Astrocyte of the hippocampus (primary cell): ENCODE measurements around the gene OBSCN.

Experiments
- DNase-seq: peaks from one replicate; pipeline ENCODE4 v3.0.0; 2011; ENCODE audit warnings: low read depth, low spot score

The OBSCN gene

GRCh38 chr1:228368801-228369607 is 161.2 kb downstream of the OBSCN start:
- DNase-seq = no peak

GRCh38 chr1:228369608-228370438 is 162.0 kb downstream of the OBSCN start:
- DNase-seq = no peak

- no peak for DNase-seq
Observed at GRCh38 chr1:228370439-228370940, 162.6 kb downstream of the OBSCN start.

DNA sequence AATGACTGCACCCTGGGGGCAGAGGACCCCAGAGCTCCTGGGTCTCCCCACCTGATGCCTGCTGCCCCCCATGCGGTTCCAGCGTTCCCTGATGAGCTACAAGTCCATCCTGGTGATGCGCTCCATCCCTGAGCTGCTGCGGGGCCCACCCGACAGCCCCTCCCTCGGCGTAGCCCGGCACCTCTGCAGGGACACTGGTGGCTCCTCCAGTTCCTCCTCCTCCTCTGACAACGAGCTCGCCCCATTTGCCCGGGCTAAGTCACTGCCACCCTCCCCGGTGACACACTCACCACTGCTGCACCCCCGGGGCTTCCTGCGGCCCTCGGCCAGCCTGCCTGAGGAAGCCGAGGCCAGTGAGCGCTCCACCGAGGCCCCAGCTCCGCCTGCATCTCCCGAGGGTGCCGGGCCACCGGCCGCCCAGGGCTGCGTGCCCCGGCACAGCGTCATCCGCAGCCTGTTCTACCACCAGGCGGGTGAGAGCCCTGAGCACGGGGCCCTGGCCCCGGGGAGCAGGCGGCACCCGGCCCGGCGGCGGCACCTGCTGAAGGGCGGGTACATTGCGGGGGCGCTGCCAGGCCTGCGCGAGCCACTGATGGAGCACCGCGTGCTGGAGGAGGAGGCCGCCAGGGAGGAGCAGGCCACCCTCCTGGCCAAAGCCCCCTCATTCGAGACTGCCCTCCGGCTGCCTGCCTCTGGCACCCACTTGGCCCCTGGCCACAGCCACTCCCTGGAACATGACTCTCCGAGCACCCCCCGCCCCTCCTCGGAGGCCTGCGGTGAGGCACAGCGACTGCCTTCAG is 163.3 kb downstream of the OBSCN start:
- no peak for DNase-seq

GRCh38 chr1:228371741-228372182 is 163.9 kb downstream of the OBSCN start:
- no peak for DNase-seq

- DNase-seq = no peak
Observed at GRCh38 chr1:228372183-228373003, 164.5 kb downstream of the OBSCN start.

GRCh38 chr1:228373004-228373680 is 165.3 kb downstream of the OBSCN start:
- DNase-seq = no peak

GRCh38 chr1:228373681-228374571 is 166.1 kb downstream of the OBSCN start:
- DNase-seq = no peak

GRCh38 chr1:228374711-228375577 is 167.1 kb downstream of the OBSCN start:
- peak; percentile 54 for DNase-seq

- no peak for DNase-seq
Observed at GRCh38 chr1:228375578-228376261, 167.9 kb downstream of the OBSCN start.

- DNase-seq = no peak
Observed at GRCh38 chr1:228376262-228376628, 168.4 kb downstream of the OBSCN start.

DNA sequence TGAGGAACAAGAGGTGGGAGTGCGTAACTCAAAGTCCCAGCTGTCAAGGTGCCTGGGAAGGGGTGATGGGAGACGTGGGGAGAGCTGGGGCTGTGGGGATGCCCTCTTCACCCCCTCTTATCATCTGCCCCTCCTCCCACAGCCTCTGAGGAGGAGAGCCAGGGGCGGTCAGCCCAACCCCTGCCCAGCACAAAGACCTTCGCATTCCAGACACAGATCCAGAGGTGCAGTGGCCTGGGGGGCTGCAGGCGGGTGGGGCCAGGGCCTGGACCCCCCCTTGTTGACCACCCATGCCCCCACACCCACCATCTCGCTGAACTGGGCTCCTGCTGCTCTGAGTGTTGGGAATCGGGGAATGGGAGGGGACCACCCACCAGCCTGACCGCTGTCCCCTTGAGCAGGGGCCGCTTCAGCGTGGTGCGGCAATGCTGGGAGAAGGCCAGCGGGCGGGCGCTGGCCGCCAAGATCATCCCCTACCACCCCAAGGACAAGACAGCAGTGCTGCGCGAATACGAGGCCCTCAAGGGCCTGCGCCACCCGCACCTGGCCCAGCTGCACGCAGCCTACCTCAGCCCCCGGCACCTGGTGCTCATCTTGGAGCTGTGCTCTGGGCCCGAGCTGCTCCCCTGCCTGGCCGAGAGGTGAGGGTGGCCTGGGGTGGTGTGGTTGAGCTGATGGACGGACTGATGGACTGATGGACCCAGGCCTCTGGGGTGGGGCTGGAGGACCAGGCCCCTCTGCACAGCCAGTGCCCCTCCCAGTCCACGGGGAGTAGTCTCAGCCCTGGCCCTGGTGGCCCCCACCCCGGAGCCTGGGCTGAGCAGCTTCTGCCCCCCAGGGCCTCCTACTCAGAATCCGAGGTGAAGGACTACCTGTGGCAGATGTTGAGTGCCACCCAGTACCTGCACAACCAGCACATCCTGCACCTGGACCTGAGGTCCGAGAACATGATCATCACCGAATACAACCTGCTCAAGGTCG is 169.1 kb downstream of the OBSCN start:
- DNase-seq = no peak

DNA sequence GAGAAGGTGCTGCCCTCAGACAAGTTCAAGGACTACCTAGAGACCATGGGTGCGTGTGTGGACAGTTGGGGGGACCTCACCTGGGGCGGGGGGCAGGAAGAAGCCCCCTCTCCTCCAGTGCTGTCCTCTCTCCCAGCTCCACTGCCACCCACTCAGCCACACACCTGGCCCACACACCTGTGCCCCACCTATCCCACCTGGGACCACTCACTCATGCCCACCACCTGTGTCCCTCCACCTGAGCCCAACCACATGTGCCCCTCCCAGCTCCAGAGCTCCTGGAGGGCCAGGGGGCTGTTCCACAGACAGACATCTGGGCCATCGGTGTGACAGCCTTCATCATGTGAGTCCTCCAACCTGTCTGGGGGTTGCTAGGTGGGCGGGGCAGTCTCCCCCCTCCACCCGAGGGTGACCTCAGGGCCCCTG is 169.8 kb downstream of the OBSCN start:
- DNase-seq = no peak

DNA sequence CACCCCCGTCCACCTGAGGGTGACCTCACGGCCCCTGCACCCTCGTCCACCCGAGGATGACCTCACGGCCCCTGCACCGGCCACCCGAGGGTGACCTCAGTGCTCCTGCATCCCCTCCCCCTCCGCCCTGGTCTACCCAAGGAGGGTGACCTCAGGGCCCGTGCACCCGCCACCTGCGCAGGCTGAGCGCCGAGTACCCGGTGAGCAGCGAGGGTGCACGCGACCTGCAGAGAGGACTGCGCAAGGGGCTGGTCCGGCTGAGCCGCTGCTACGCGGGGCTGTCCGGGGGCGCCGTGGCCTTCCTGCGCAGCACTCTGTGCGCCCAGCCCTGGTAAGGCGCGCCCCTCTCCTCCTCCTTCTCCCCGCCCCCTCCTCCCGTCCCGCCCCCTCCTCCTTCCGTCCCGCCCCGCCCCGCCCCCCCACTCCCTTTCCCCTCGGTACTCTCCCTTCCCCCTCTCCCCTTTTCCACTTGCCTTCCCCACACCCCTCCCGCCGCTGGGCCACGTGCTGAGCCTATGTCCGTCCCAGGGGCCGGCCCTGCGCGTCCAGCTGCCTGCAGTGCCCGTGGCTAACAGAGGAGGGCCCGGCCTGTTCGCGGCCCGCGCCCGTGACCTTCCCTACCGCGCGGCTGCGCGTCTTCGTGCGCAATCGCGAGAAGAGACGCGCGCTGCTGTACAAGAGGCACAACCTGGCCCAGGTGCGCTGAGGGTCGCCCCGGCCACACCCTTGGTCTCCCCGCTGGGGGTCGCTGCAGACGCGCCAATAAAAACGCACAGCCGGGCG is 170.4 kb downstream of the OBSCN start:
- peak; percentile 81 for DNase-seq

DNA sequence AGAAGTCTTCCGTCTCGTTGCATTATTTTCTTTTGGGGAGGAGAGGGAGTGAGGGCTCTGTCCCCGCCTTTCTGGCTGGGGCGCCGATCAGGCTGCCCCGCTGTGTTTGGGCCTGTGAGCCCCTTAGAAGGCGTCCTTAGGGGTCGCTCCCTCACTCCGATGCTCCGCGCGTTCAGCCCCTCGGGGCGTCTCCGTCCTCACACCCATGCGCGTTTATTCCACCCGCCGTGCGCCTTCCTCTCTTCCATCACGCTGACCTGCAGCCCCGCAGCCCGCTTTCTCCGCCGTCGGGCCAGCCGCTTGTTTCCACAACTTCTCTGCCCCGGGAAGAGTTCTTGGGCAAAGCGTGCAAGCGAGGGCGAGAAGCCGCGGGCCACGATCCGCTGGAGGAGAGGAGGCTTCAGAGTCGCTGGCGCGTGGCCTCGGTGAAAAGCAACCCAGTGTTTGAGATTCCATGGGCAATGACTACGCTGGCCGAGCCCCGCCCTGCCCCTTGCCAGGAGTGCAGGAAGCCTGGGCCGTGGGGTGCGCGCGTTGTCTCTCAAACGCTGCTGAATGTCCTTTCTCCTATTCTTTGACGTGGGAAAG is 171.1 kb downstream of the OBSCN start:
- peak; percentile 56 for DNase-seq
